WTC11 (cell line): ENCODE data around the gene NUDT17. TPM values are rescaled to one million over a fixed set of nuclear protein-coding genes. Genes with fewer than 3 reads are reported as not detected.
A peak's percentile ranks its signal among the peaks of the same experiment; 100 is the strongest.

Experiments
- ATAC-seq: fragments of 200-7000 bp; cut with Tn5 transposase; 2 replicates; pipeline ENCODE4 v1.10.0; 2021; ENCODE audit warnings: mild to moderate bottlenecking, moderate library complexity
- CTCF ChIA-PET: fragments of 300-600 bp; sonication (Branson Sonifier 250); formaldehyde crosslinking; loops from one replicate; lab custom pipeline; 2021; ENCODE audit warnings: antibody characterized with exemption; lab: Charles Lee
- POLR2A ChIA-PET: fragments of 350-600 bp; sonication (Branson Sonifier 250); formaldehyde crosslinking; loops from one replicate; lab custom pipeline; 2021; ENCODE audit warnings: antibody characterized with exemption; lab: Charles Lee
- DNase-seq: peaks from one replicate; pipeline ENCODE4 v3.0.0; 2021; ENCODE audit warnings: low spot score
- H3K27ac Mint-ChIP-seq: 2 replicates; pipeline ENCODE4 v1.8.0; 2021; ENCODE audit warnings: mixed read lengths
- H3K27me3 Mint-ChIP-seq: 2 replicates; pipeline ENCODE4 v1.8.0; 2021; ENCODE audit warnings: low read depth, mild to moderate bottlenecking, moderate library complexity, mixed read lengths
- H3K36me3 Mint-ChIP-seq: 2 replicates; pipeline ENCODE4 v1.8.0; 2021; ENCODE audit warnings: mixed read lengths
- H3K4me1 Mint-ChIP-seq: 2 replicates; pipeline ENCODE4 v1.8.0; 2022; ENCODE audit warnings: mixed read lengths
- H3K4me3 Mint-ChIP-seq: 2 replicates; pipeline ENCODE4 v1.8.0; 2021; ENCODE audit warnings: mild to moderate bottlenecking, moderate library complexity, mixed read lengths
- H3K9me3 Mint-ChIP-seq: 2 replicates; pipeline ENCODE4 v1.8.0; 2021; ENCODE audit warnings: mixed read lengths
- AFF4 ChIP-seq: sonication (generic); formaldehyde crosslinking; IDR thresholded peaks from 2 replicates; pipeline ENCODE4 v1.8.1; 2023; ENCODE audit warnings: mild to moderate bottlenecking, missing genetic modification reagents, borderline replicate concordance
- ATF2 ChIP-seq: sonication (generic); formaldehyde crosslinking; IDR thresholded peaks from 2 replicates; pipeline ENCODE4 v1.8.1; 2022; ENCODE audit warnings: low read depth, missing genetic modification reagents, borderline replicate concordance
- CDX4 ChIP-seq: fragments of 250-450 bp; sonication (Bioruptor Pico); IDR thresholded peaks from 2 replicates; pipeline ENCODE4 v1.9.0; 2021; ENCODE audit warnings: moderate library complexity, mild to moderate bottlenecking, inconsistent platforms, borderline replicate concordance
- ESRRA ChIP-seq: sonication (generic); formaldehyde crosslinking; IDR thresholded peaks from 2 replicates; pipeline ENCODE4 v1.8.1; 2022; ENCODE audit warnings: mild to moderate bottlenecking, missing genetic modification reagents, borderline replicate concordance
- ETV6 ChIP-seq: sonication (generic); formaldehyde crosslinking; IDR thresholded peaks from 2 replicates; pipeline ENCODE4 v1.8.1; 2022; ENCODE audit warnings: mild to moderate bottlenecking, missing genetic modification reagents
- FOXJ3 ChIP-seq: sonication (generic); formaldehyde crosslinking; IDR thresholded peaks from 2 replicates; pipeline ENCODE4 v1.9.0; 2021; ENCODE audit warnings: missing genetic modification reagents, mild to moderate bottlenecking, borderline replicate concordance
- FOXK1 ChIP-seq: sonication (generic); formaldehyde crosslinking; IDR thresholded peaks from 2 replicates; pipeline ENCODE4 v1.8.0; 2022; ENCODE audit warnings: mild to moderate bottlenecking, moderate library complexity, missing genetic modification reagents
- FOXP1 ChIP-seq: sonication (generic); formaldehyde crosslinking; IDR thresholded peaks from 2 replicates; pipeline ENCODE4 v1.8.0; 2022; ENCODE audit warnings: missing genetic modification reagents, mild to moderate bottlenecking, moderate library complexity, borderline replicate concordance
- KAT7 ChIP-seq: sonication (generic); formaldehyde crosslinking; IDR thresholded peaks from 2 replicates; pipeline ENCODE4 v1.8.1; 2023; ENCODE audit warnings: missing genetic modification reagents, mild to moderate bottlenecking, borderline replicate concordance
- NR3C1 ChIP-seq: sonication (generic); formaldehyde crosslinking; conservative IDR thresholded peaks from 2 replicates; pipeline ENCODE4 v1.8.1; 2023; ENCODE audit warnings: low read depth, mild to moderate bottlenecking, missing genetic modification reagents
- OVOL2 ChIP-seq: fragments of 250-450 bp; sonication (Bioruptor Pico); IDR thresholded peaks from 2 replicates; pipeline ENCODE4 v1.9.0; 2021; ENCODE audit warnings: mild to moderate bottlenecking, borderline replicate concordance
- TCF7 ChIP-seq: sonication (generic); formaldehyde crosslinking; IDR thresholded peaks from 2 replicates; pipeline ENCODE4 v1.8.0; 2022; ENCODE audit warnings: mild to moderate bottlenecking, low read depth, missing genetic modification reagents, moderate library complexity
- TEAD1 ChIP-seq: sonication (generic); formaldehyde crosslinking; IDR thresholded peaks from 2 replicates; pipeline ENCODE4 v1.8.0; 2022; ENCODE audit warnings: mild to moderate bottlenecking, missing genetic modification reagents
- USF2 ChIP-seq: sonication (generic); formaldehyde crosslinking; IDR thresholded peaks from 2 replicates; pipeline ENCODE4 v1.8.1; 2023; ENCODE audit warnings: mild to moderate bottlenecking, missing genetic modification reagents, moderate library complexity
- ZNF425 ChIP-seq: fragments of 250-450 bp; sonication (Bioruptor Pico); conservative IDR thresholded peaks from 2 replicates; pipeline ENCODE4 v1.9.0; 2021; ENCODE audit warnings: mild to moderate bottlenecking
- ZNF512 ChIP-seq: sonication (generic); formaldehyde crosslinking; IDR thresholded peaks from 2 replicates; pipeline ENCODE4 v1.8.1; 2022; ENCODE audit warnings: missing genetic modification reagents, borderline replicate concordance
- ZNF671 ChIP-seq: fragments of 250-450 bp; sonication (Bioruptor Pico); IDR thresholded peaks from 2 replicates; pipeline ENCODE4 v1.8.0; 2021; ENCODE audit warnings: mild to moderate bottlenecking
- total RNA-seq: library from RNA; stranded (reverse); gene quantifications from 3 replicates; pipeline ENCODE4 v1.2.3, GENCODE V29; 2021

Gene NUDT17
- total RNA-seq, 1 experiment from 2014 or later, result 2.7 TPM

GRCh38 chr1:145891587-145892485, 46.4 kb downstream of the NUDT17 start (continued):
- no peak for TF ChIP-seq FOXK1

- Mint-ChIP-seq H3K9me3 (no peaks in the 10 kb centered on the region), H3K4me1 (peaks cover 19% of the 10 kb centered on the region), H3K27ac (peak overlapping the region; percentile 95), H3K36me3 (no peaks in the 10 kb centered on the region), H3K4me3 (peak overlapping the region; percentile 62), H3K27me3 (peaks cover 17% of the 10 kb centered on the region)
- DNase-seq, result no peak
- CTCF ChIA-PET, result interaction anchor here (0.7 to 3.7 kb wide), 46 partner anchors 8 to 146 kb away, joined by 3 to 93 read pairs (median 6); partner anchors contain the start of genes ANKRD34A, HJV, ITGA10 and LIX1L
- ATAC-seq, result no peak; the same call in 1 of the 2 replicates
- POLR2A ChIA-PET, result interaction anchor here (1.0 to 1.8 kb wide), 7 partner anchors 15 to 87 kb away, joined by 4 to 14 read pairs (median 5); partner anchors contain the start of genes ANKRD34A, NUDT17, PIAS3 and POLR3GL
- no peak for TF ChIP-seq ATF2 (CRISPR knock-in tag)
Measured at GRCh38 chr1:145892486-145893087, 47.2 kb downstream of the NUDT17 start.

GRCh38 chr1:145893306-145894055, 48.1 kb downstream of the NUDT17 start:
- Mint-ChIP-seq H3K9me3 (no peaks in the 10 kb centered on the region), H3K4me3 (no peak overlapping the region), H3K4me1 (peaks cover 14% of the 10 kb centered on the region), H3K27ac (no peak overlapping the region), H3K36me3 (no peaks in the 10 kb centered on the region), H3K27me3 (peaks cover 17% of the 10 kb centered on the region)
- ChIA-PET POLR2A (no interaction called here), CTCF (interaction anchor here (1.6 to 3.7 kb wide), 6 partner anchors 15 to 85 kb away, joined by 3 to 93 read pairs (median 54); partner anchors contain the start of genes ITGA10, NUDT17 and PIAS3)
- ATAC-seq (no peak), DNase-seq (no peak)
- TF ChIP-seq CDX4 (CRISPR knock-in tag) (no peak), AFF4 (CRISPR knock-in tag) (no peak), FOXJ3 (CRISPR knock-in tag) (no peak), ZNF425 (no peak), FOXP1 (CRISPR knock-in tag) (no peak), ESRRA (CRISPR knock-in tag) (no peak), ZNF671 (CRISPR knock-in tag) (no peak), NR3C1 (CRISPR knock-in tag) (no peak), USF2 (no peak), ETV6 (no peak), TCF7 (CRISPR knock-in tag) (no peak), ZNF512 (CRISPR knock-in tag) (no peak), KAT7 (no peak), TEAD1 (CRISPR knock-in tag) (no peak), OVOL2 (CRISPR knock-in tag) (no peak)
